Activated T-helper 9 cell treated with anti-CD3 and anti-CD28 coated beads, Interleukin-2, amount 50 U/mL, for 16 hours (primary cell): Measurements from ENCODE around the gene DTNB.
"Not testable (repeated sequence)": the region's sequence is repeated elsewhere in the genome, so short reads cannot be mapped to it uniquely, and the experiment has no call there.

Source experiments
- DNase-seq: peaks from one replicate; pipeline ENCODE4 v3.0.0-alpha.2; 2020; ENCODE audit warnings: low read depth

DTNB gene

DNA sequence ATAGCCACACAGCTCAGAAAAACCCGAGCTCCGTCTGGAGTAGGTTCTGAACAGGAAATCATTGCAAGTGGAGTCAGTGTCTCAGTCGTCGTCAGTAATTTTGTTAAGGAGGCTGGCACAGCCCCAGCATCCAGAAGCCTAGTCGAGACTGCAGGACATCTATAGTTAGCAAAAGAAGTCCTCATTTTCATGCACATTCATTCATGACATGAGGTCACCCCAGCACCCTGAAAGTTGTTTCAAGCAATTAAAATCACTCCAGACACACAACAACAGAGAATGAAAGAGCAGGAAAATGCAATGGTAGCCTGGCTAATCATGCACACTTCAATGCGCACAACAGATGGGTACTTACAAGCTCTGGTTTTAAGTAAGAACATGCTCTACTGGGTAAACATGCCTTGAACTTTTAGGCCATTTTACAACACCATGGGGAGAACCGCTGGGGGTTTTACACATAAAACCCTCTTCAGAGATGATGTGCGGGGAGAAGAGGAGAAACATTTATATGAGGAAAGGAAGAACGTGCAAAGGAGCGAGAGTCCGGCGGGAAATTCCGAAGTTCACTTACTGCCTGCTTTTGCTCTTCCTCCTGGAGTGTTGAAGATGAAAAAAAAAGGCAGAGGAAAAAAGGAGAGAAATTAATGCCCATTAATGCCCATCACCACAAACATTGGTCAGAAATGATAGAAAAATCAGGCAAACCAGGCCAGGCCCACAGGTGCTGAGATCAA is 254.3 kb downstream of the DTNB start:
- no peak for DNase-seq

DNA sequence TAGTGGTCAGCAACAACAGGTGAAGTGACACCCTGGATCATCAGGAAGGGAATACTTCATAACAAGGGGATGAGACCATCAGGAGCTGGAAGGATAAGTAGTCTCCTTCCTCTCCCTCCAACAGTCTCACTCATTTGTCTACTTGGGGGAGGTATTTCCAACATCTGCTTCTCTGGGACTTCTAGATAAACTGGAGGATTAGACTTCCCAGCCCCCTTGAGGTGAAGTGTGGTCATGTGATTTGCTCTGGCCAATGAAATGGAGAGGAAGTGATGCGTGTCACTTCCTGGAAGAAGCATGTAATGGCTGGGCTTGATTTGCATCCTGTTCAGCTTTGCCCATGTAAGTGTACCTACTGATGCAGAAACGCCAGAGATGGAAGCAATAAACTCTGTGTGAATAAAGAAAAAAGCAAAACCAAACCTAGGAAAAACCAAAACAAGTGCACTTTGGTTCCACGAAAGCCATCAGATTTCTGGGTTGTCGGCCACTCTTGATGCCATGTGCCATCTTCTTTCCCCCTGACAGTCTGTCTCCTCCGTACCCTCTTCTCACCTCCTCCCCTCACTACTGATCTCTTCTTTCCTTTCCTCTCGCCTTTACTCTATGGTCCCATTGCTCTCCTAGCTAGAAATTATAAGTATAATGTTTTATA is 255.5 kb downstream of the DTNB start:
- DNase-seq: no peak

DNA sequence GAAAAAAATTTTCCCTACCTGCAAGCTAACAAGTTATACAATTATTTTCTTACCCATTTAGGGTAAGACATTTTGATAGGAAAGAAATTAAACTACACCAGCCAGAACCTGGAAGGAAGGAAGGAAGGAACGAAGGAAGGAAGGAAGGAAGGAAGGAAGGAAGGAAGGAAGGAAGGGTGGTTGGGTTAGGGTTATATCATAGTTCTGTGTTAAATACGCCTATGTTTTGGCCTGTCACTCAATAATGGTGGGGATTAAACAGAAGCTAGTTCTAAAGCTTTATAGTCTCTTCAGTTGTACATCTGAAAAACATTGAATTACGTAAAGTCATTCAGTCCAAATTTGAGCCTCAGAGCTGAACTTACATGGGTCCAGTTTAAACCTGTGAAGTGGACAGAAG is 256.7 kb downstream of the DTNB start:
- no peak for DNase-seq

DNA sequence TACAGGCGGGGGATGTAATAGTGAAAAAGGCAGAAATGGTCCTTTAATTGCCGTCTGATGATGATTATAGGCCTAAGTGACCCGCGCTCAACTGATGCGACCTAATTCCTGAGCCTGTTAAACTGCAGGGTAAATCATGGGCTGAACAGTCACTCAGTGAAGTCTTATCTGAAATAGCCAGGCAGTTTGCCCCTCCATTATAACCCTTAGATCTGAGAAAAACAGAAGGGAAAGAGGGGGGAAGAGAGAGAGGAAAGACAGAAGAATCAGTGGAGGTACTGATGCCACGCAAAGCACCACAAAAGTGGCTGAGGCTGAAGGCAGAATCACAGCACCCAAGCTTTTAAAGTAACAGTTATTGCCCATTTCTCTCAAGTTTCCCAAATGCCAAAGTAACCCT is 258.6 kb downstream of the DTNB start:
- no peak for DNase-seq

DNA sequence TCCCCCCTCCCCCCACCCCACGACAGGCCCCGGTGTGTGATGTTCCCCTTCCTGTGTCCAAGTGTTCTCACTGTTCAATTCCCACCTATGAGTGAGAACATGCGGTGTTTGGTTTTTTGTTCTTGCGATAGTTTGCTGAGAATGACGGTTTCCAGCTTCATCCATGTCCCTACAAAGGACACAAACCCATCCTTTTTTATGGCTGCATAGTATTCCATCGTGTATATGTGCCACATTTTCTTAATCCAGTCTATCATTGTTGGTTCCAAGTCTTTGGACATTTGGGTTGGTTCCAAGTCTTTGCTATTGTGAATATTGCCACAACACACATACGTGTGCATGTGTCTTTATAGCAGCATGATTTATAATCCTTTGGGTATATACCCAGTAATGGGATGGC is 260.0 kb downstream of the DTNB start:
- DNase-seq: not testable (repeated sequence)

DNA sequence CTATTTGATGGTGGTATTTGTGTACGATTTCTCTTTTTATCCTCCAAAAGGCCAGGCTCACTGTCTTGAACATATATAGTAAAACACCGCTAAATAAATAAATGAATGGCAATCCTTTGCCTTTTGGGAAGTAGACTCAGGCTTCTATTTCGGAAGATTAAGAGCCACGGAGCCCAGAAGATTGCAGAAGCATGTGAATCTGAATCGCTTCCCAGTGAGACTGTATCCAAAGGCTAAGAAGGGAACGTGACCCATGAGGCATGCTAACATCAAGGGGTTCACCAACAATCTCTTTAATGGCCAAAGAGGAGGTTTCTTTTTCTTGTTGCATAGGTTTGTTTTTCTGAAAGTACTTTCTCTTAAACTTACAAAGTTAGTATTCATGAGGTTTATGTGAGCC is 261.6 kb downstream of the DTNB start:
- DNase-seq: no peak

DNA sequence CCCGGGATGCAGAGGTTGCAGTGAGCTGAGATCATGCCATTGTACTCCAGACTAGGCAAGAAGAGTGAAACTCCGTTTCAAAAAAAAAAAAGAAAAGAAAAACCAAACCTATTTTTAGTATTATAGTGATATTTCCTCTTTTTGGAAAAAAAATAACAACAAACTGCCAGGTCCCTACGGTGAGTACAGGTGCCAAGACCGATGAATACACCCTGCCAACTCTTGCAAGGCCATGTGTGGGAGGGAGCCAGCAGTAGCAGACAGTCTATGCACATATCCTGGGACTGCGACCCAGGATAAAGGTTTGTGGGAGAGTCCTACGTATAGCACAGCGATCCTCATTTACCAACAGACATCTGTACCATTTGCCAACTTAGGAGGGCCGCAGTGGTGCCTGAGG is 262.1 kb downstream of the DTNB start:
- DNase-seq: no peak

DNA sequence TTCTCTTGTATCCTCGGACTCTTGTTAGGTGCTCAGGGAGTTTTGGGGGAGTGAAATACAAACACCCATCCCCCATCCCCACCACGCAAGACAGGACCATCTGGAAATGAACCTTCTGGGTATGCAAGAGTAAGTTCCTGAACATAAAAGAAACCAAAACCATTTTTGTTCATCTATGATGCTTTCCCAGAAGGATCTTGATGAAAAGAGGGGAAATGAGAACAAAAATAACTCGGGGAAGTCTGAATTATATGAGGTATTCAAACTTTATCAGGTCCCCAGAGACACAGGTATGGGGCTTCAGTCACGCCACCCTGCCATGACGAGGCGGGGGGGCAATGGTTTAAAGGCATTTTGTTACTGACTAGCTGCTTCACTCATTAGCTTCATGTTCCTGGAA is 263.0 kb downstream of the DTNB start:
- no peak for DNase-seq

DNA sequence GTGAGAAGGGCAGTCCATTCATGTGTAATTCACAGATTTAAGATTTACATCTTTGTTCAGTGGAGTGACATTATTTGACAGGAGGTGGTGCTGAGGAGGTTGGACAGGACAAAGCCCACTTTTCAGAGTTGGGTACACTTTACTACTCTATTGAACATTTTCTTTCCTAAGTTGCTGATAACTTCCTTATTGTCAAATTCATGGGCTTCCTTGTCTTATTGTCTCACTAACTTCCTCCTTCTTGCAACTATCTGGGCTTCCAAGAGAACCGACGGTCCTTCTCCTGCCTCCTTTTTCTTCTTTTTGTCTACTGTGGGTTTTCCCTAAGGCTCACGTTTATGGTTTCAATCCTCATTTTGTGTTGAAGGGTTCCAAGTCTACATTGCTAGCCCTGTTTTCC is 263.9 kb downstream of the DTNB start:
- DNase-seq: no peak

DNA sequence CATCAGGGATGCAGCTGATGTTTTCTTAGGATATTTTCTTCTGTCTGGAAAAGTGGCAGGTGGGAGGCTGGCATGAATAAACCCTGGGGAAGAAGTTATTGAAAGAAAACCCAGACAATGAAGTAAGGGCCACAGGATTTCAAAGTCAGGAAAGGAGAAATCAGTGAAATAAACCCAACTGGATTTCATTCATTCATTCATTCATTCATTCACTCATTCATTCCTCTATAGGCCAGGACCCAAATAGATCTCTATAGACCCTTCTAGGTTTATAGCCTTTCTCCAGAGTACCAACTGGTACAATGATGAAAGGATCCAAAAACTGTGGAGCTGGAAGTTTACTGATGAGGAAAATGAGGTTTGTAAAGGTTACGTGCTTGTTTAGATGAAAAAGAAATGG is 264.3 kb downstream of the DTNB start:
- no peak for DNase-seq

DNA sequence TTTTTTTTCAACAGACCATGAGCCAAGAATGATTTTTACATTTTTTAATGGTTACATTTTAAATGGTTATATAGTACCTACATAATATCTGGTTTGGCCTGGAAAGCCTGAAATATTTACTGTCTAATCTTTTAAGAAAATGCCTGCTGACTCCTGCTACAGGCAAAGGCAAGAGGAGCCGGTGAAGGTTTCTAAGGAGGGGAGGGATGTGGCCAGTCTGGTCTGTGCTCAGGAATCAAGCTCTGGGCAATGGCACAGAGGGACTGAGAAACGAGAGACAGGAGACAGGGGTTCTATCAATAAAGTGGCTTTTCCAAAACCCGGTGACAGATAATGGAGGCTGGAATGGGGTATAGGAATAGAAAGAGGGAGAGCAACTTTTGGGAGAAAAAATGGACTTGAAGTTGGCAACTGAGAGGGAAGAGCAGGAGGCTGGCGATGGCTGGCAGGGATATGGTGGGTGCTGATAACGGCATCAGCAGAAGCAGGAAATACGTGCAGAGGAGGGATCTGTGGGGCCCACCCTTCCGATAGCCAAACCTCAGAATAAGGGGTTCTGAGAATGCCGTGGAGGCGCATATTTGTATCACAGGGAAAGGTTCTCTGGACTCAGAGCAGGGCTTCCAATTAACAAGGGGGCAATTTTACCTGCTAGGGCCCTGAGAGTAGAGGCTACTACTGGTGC is 267.6 kb downstream of the DTNB start:
- no peak for DNase-seq

DNA sequence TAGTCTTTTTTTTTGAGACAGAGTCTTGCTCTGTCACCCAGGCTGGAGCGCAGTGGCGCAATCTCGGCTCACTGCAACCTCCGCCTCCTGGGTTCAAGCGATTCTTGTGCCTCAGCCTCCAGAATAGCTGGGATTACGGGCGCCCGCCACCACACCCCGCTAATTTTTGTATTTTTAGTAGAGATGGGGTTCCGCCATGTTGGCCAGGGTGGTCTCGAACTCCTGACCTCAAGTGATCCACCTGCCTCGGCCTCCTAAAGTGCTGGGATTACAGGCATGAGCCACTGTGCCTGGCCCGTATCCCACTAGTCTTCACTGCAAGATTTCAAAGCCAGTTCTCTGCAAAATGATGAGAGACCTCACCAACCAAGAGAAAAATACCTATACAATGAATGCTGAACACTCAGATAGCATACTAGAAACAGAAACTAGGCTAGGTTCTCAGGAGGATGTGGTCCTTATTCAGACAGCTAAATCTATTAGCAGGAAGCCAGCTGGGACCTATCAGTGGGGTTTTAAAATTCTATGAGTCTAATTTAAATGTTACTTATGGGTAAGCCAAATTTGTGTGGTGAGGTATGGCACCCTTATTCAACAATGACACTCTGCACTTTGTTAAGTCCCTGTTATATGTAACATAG is 270.1 kb downstream of the DTNB start:
- DNase-seq: not testable (repeated sequence)

DNA sequence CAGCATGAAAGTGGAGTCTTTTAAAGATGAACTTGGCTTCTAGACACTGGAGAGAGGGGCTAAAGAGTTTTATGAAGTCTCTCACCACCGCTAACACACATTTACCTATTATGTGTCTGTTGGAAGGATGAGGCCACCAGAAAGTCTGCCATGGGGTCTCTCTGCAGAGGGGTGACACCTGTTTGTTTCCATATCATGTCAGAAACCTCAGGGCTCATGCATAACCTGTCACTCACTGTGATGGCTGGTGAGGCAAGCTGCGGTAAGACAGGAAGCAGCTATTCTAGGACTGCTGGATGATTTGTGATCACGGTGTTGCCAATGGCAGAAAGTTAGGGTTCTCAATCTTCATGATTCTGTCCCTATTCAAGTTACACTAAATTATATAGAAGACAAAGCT is 270.9 kb downstream of the DTNB start:
- no peak for DNase-seq

DNA sequence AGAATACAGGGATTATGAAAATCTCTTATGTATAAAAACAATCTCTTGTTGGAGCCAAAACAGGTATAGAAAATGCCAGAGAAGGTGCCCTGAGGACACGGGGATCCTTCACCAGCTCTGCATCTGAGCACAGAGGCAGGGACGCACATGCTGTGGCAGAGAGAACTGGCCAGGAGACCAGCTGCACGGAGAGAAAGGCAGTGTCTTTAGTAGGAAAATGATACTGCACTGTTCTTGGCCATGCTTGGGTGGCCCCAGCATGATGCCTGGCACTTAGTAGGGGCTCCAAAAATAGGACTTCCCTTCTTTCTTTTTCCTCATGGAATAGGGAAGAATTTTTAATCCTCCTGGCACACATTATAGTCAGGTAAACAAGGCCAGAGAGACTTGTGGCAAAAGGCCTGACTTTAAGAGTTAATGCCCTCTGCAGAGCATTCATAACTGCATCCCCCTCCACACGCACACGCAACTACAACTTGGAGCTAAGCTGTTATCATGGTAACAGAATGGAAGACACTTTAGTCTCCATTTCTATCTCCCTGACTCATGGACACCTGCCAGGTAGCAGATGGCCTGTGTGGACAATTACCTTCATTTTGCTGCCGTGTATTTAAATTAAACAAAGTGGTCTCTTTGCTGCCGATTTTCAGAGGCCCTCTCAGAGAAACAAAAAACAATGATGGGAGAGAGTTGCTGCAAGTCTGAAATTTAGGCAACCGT is 271.9 kb downstream of the DTNB start:
- no peak for DNase-seq

DNA sequence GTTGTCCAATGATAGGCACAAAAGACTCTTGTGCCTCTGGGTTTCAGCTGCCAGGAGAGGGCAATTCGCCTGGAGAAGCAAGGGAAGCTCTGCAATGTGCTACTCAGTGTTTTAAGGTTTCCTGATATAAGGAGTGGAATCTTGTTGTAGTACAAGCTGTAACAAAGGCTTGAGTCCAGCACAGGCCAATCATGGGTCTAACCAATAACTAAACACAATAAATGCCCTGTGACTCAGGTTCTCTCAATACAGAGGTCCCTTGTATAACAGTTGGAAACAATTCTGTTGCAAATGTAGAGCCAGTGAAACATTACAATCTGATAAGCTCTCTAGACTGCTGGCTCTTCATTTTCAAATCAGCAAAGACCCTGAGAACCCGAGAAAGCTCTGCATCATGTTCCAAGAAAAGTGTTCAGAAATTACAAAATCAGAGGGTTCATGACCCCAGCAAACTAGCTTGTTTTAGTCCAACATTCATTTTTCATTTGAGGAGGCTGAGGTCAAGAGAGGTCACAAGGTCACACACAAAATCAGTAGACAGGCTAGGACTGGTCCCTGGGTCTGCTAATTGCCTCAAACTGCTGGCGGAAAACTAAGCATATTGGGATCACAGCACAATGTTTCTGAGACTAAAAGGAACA is 272.7 kb downstream of the DTNB start:
- DNase-seq: no peak

DNA sequence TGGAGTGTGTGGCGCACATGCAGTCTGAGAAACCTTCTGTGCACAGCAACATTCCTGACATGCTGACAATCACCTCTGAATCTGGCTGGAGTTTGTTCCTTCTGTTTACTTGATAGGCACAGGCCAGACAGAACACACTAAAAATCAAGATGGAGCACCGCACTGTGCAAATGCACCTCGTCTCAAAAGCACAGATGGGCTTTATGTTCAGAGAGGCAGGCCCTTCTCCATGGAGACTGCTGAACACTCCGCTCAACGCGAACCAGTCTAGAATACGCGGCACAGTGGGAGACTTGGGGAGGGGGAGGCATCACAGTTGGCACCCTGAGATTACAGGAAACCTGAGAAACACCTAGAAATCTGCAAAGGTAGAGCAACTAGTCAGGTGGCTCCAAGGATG is 273.2 kb downstream of the DTNB start:
- DNase-seq: no peak

DNA sequence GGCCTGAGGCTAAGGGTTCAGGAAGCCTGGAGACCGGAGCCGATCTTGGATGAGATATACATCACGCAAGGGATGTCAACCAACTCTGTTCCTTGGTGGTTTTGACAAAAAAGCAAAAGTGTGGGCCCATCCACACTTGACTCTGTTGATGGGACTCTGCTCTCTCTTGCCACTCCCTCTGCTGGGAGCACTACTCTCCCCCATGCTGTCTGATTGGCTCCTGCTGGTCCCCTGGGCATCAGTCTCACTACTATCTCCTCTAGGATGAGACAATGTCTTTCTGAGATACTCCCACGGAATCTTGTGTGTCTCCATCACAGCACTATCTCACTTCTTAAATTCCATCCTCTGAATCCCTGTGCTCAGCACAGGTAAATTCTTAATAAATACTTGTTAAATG is 274.8 kb downstream of the DTNB start:
- no peak for DNase-seq

DNA sequence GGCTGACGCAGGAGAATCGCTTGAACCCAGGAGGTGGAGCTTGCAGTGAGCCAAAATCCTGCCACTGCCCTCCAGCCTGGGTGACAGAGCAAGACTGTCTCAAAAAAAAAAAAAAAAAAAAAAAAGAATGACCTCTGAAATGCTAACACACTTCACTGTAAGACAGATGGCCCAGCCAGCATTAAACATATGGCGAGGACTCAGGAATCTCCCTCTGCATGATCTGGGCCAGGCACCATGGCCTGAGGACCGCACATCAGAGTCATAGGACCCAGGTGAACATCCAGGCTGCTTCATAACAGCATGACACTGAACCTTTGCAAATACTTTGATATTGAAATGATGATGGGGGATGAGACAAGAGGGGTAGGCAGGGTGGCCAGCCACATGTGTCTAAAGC is 275.6 kb downstream of the DTNB start:
- DNase-seq: no peak

DNA sequence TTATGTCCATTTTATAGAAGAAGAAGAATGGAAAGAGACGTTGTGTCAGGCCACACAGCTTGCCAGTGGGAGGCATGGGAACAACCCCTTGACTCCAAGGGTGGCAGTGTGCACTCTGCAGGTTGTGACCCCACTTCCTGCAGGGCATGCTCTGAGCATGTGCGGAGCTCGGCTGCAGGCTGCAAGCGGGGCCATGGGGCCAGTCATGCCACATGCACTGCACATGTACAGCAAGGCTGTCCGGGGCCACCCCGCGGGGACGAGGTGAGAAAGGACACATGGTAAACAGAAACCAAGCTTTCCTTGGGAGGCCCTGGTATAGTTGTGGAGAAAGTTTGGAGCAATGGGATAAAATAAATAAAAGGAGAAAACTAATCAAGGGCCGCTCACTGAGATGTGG is 284.2 kb downstream of the DTNB start:
- DNase-seq: no peak

DNA sequence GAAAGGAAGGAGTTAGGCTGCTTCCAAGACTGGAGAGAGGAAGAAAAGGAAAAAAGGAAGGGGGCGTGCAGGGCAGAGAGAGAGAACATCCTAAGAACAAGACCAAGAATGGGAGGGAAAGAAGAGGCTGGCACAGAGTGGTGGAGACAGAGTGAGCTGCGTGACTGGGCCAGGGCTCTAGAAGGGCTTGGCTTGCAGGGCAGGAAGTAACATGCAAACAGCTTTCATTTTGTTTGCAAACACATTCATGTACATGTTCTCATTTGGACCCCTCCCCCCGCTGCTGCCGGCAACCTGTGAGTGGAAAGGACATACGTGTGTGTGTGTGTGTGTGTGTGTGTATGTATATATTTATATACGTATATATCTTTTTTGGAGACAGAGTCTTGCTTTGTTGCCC is 284.9 kb downstream of the DTNB start:
- no peak for DNase-seq

DNA sequence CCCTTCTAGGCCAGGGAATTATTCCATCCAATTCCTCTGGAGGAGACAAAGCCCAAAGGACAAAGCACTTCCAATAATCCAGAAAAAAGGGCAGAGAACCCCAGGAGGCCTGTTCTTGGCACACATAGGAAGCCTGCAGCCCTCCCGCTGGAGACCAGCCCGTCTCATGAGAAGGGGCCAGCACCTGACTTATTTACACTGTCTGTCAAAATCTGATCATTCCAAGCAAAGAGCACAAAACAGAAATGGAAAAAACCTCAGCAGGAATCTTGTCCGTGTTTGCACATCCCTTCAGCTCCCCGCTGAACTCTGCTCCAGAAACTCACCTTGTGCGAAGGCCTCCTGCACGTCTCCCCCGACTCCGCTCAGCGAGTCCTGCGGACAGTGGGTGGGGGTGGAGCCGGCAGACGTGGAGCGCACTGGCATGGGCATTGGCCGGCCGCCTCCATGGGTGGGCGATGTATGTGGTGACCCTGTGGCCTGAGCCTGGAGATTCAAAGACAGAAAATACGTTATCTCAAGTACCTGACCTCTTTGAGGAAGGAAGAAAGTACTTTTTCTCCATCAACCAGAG is 285.4 kb downstream of the DTNB start:
- no peak for DNase-seq
